ENCODE results near the gene DDIT3.
A peak's percentile ranks its signal among the peaks of the same experiment; 100 is the strongest.
"Not testable (repeated sequence)": the region's sequence is repeated elsewhere in the genome, so short reads cannot be mapped to it uniquely, and the experiment has no call there.

The DDIT3 gene

GRCh38 chr12:57496822-57497221 is 23.5 kb downstream of the DDIT3 start:
- peaks cover 16% of the 10 kb centered on the region for H3K36me3 ChIP-seq (ENCODE audit: control insufficient read depth, insufficient read depth, low read length)
- H3K9ac ChIP-seq (ENCODE audit: low read length), result no peak overlapping the region
- no peaks in the 10 kb centered on the region for H3K9me3 ChIP-seq (ENCODE audit: control insufficient read depth, low read length)
- no peaks in the 10 kb centered on the region for H3K4me1 ChIP-seq (ENCODE audit: control insufficient read depth, insufficient read depth, low read length)
- no peak overlapping the region for H3K4me3 ChIP-seq (ENCODE audit: low read length)
- no peaks in the 10 kb centered on the region for H3K27me3 ChIP-seq (ENCODE audit: control insufficient read depth, insufficient read depth, low read length)

GRCh38 chr12:57495051-57495701 is 25.1 kb downstream of the DDIT3 start:
- H3K9ac ChIP-seq (ENCODE audit: low read length); H3K4me1 ChIP-seq (ENCODE audit: control insufficient read depth, insufficient read depth, low read length); H3K4me3 ChIP-seq (ENCODE audit: low read length); H3K27me3 ChIP-seq (ENCODE audit: control insufficient read depth, insufficient read depth, low read length); H3K9me3 ChIP-seq (ENCODE audit: control insufficient read depth, low read length): not testable (repeated sequence)
- H3K36me3 ChIP-seq (ENCODE audit: control insufficient read depth, insufficient read depth, low read length), result peaks cover 13% of the 10 kb centered on the region

- Histone ChIP-seq H3K36me3 (ENCODE audit: control insufficient read depth, insufficient read depth, low read length) (peaks cover 7% of the 10 kb centered on the region), H3K27me3 (ENCODE audit: control insufficient read depth, insufficient read depth, low read length) (no peaks in the 10 kb centered on the region), H3K9ac (ENCODE audit: low read length) (no peak overlapping the region), H3K4me3 (ENCODE audit: low read length) (no peak overlapping the region), H3K9me3 (ENCODE audit: control insufficient read depth, low read length) (no peaks in the 10 kb centered on the region), H3K4me1 (ENCODE audit: control insufficient read depth, insufficient read depth, low read length) (peaks cover 8% of the 10 kb centered on the region)
Observed at GRCh38 chr12:57491393-57492280, 28.7 kb downstream of the DDIT3 start.

GRCh38 chr12:57490126-57490525 is 30.2 kb downstream of the DDIT3 start:
- peaks cover 7% of the 10 kb centered on the region for H3K36me3 ChIP-seq (ENCODE audit: control insufficient read depth, insufficient read depth, low read length)

GRCh38 chr12:57489157-57489641 is 31.1 kb downstream of the DDIT3 start:
- Histone ChIP-seq H3K9me3 (ENCODE audit: control insufficient read depth, low read length) (no peaks in the 10 kb centered on the region), H3K4me3 (ENCODE audit: low read length) (no peak overlapping the region), H3K4me1 (ENCODE audit: control insufficient read depth, insufficient read depth, low read length) (peaks cover 8% of the 10 kb centered on the region), H3K27me3 (ENCODE audit: control insufficient read depth, insufficient read depth, low read length) (no peaks in the 10 kb centered on the region), H3K36me3 (ENCODE audit: control insufficient read depth, insufficient read depth, low read length) (peaks cover 7% of the 10 kb centered on the region), H3K9ac (ENCODE audit: low read length) (peak overlapping the region; percentile 72)

More at GRCh38 chr12:57490126-57490525, 30.2 kb downstream of the DDIT3 start:
- no peak overlapping the region for H3K4me3 ChIP-seq (ENCODE audit: low read length)
- no peaks in the 10 kb centered on the region for H3K9me3 ChIP-seq (ENCODE audit: control insufficient read depth, low read length)
- peaks cover 8% of the 10 kb centered on the region for H3K4me1 ChIP-seq (ENCODE audit: control insufficient read depth, insufficient read depth, low read length)
- no peak overlapping the region for H3K9ac ChIP-seq (ENCODE audit: low read length)
- no peaks in the 10 kb centered on the region for H3K27me3 ChIP-seq (ENCODE audit: control insufficient read depth, insufficient read depth, low read length)

GRCh38 chr12:57488402-57489156 is 31.7 kb downstream of the DDIT3 start:
- Histone ChIP-seq H3K9me3 (ENCODE audit: control insufficient read depth, low read length) (no peaks in the 10 kb centered on the region), H3K36me3 (ENCODE audit: control insufficient read depth, insufficient read depth, low read length) (peaks cover 7% of the 10 kb centered on the region), H3K4me3 (ENCODE audit: low read length) (peak overlapping the region; percentile 70), H3K27me3 (ENCODE audit: control insufficient read depth, insufficient read depth, low read length) (no peaks in the 10 kb centered on the region), H3K9ac (ENCODE audit: low read length) (peak overlapping the region; percentile 72), H3K4me1 (ENCODE audit: control insufficient read depth, insufficient read depth, low read length) (peaks cover 8% of the 10 kb centered on the region)

- no peaks in the 10 kb centered on the region for H3K9me3 ChIP-seq (ENCODE audit: control insufficient read depth, low read length)
- H3K27me3 ChIP-seq (ENCODE audit: control insufficient read depth, insufficient read depth, low read length), result no peaks in the 10 kb centered on the region
- H3K36me3 ChIP-seq (ENCODE audit: control insufficient read depth, insufficient read depth, low read length), result peaks cover 6% of the 10 kb centered on the region
- peak within 1 kb of the TSS; percentile 72 for H3K9ac ChIP-seq (ENCODE audit: low read length)
- peaks cover 8% of the 10 kb centered on the region for H3K4me1 ChIP-seq (ENCODE audit: control insufficient read depth, insufficient read depth, low read length)
- peak within 1 kb of the TSS; percentile 70 for H3K4me3 ChIP-seq (ENCODE audit: low read length)
Observed at GRCh38 chr12:57487597-57488401, 32.5 kb downstream of the DDIT3 start, which contains the start of gene MARS1. Gene MARS1 (plus strand): TSS chr12:57488068. CDS start chr12:57488091, 23 bp downstream.

- H3K4me1 ChIP-seq (ENCODE audit: control insufficient read depth, insufficient read depth, low read length), result peaks cover 8% of the 10 kb centered on the region
- H3K9me3 ChIP-seq (ENCODE audit: control insufficient read depth, low read length), result no peaks in the 10 kb centered on the region
- H3K9ac ChIP-seq (ENCODE audit: low read length), result no peak overlapping the region
- H3K4me3 ChIP-seq (ENCODE audit: low read length), result no peak overlapping the region
- no peaks in the 10 kb centered on the region for H3K27me3 ChIP-seq (ENCODE audit: control insufficient read depth, insufficient read depth, low read length)
- H3K36me3 ChIP-seq (ENCODE audit: control insufficient read depth, insufficient read depth, low read length), result peaks cover 3% of the 10 kb centered on the region
Observed at GRCh38 chr12:57487055-57487596, 33.2 kb downstream of the DDIT3 start.

- peaks cover 5% of the 10 kb centered on the region for H3K27me3 ChIP-seq (ENCODE audit: control insufficient read depth, insufficient read depth, low read length)
- H3K36me3 ChIP-seq (ENCODE audit: control insufficient read depth, insufficient read depth, low read length), result peaks cover 3% of the 10 kb centered on the region
- no peak overlapping the region for H3K4me3 ChIP-seq (ENCODE audit: low read length)
- H3K4me1 ChIP-seq (ENCODE audit: control insufficient read depth, insufficient read depth, low read length), result peaks cover 8% of the 10 kb centered on the region
- no peak overlapping the region for H3K9ac ChIP-seq (ENCODE audit: low read length)
- no peaks in the 10 kb centered on the region for H3K9me3 ChIP-seq (ENCODE audit: control insufficient read depth, low read length)
Observed at GRCh38 chr12:57485695-57486094, 34.6 kb downstream of the DDIT3 start.

- H3K4me1 ChIP-seq (ENCODE audit: control insufficient read depth, insufficient read depth, low read length), result peaks cover under 1% of the 10 kb centered on the region
- no peak overlapping the region for H3K9ac ChIP-seq (ENCODE audit: low read length)
- no peaks in the 10 kb centered on the region for H3K36me3 ChIP-seq (ENCODE audit: control insufficient read depth, insufficient read depth, low read length)
- peaks cover 14% of the 10 kb centered on the region for H3K27me3 ChIP-seq (ENCODE audit: control insufficient read depth, insufficient read depth, low read length)
- no peak overlapping the region for H3K4me3 ChIP-seq (ENCODE audit: low read length)
- H3K9me3 ChIP-seq (ENCODE audit: control insufficient read depth, low read length), result no peaks in the 10 kb centered on the region
Observed at GRCh38 chr12:57483466-57483865, 36.8 kb downstream of the DDIT3 start.

GRCh38 chr12:57481671-57482070 is 38.6 kb downstream of the DDIT3 start:
- Histone ChIP-seq H3K9ac (ENCODE audit: low read length) (no peak overlapping the region), H3K4me1 (ENCODE audit: control insufficient read depth, insufficient read depth, low read length) (no peaks in the 10 kb centered on the region), H3K9me3 (ENCODE audit: control insufficient read depth, low read length) (no peaks in the 10 kb centered on the region), H3K36me3 (ENCODE audit: control insufficient read depth, insufficient read depth, low read length) (no peaks in the 10 kb centered on the region), H3K4me3 (ENCODE audit: low read length) (no peak overlapping the region), H3K27me3 (ENCODE audit: control insufficient read depth, insufficient read depth, low read length) (peaks cover 26% of the 10 kb centered on the region)

Measured in mucosa of stomach (tissue), 1 donor.